Stimulated activated memory B cell treated with anti-CD40 and anti-IgM and Interleukin-4, amounts not matched to agents 10 μg/mL and 1 μg/mL and 100 μg/mL, for 72 hours (primary cell): ENCODE measurements around the gene WBP2NL.

Source experiments
- ATAC-seq: fragments of 150-1000 bp; cut with Tn5 transposase; 2 replicates; pipeline ENCODE4 v1.10.0; 2021
- H3K27ac Mint-ChIP-seq: one replicate; pipeline ENCODE4 v1.8.0; 2022; ENCODE audit warnings: mild to moderate bottlenecking, mixed read lengths
- H3K27me3 Mint-ChIP-seq: one replicate; pipeline ENCODE4 v1.8.0; 2022; ENCODE audit warnings: mixed read lengths
- H3K36me3 Mint-ChIP-seq: one replicate; pipeline ENCODE4 v1.8.0; 2022; ENCODE audit warnings: mixed read lengths
- H3K4me1 Mint-ChIP-seq: one replicate; pipeline ENCODE4 v1.8.0; 2022; ENCODE audit warnings: mixed read lengths
- H3K4me3 Mint-ChIP-seq: one replicate; pipeline ENCODE4 v1.8.0; 2022; ENCODE audit warnings: mild to moderate bottlenecking, moderate library complexity, mixed read lengths
- H3K9me3 Mint-ChIP-seq: one replicate; pipeline ENCODE4 v1.8.0; 2022; ENCODE audit warnings: mixed read lengths

Gene WBP2NL

DNA sequence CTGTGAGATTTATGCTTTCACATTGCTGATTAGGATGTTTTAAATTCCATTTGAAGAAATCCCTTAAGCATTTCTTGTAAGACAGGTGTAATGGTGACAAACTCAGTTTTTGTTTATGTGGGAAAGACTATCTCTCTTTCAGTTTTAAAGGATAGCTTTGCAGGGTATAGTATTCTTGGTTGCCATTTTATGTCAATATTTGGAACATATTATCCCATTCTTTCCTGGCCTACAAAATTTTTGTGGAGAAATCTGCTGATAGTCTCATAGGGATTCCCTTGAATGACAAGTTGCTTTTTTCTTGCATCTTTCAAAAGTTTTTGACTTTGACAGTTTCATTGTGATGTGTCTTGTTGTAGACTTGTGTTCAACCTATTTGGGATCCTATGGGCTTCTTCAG is 43.2 kb downstream of the WBP2NL start:
- Mint-ChIP-seq H3K36me3 (peaks cover 16% of the 10 kb centered on the region), H3K4me3 (no peak overlapping the region), H3K27me3 (no peaks in the 10 kb centered on the region), H3K27ac (no peak overlapping the region), H3K9me3 (peaks cover 8% of the 10 kb centered on the region), H3K4me1 (peaks cover 20% of the 10 kb centered on the region)
- no peak for ATAC-seq

DNA sequence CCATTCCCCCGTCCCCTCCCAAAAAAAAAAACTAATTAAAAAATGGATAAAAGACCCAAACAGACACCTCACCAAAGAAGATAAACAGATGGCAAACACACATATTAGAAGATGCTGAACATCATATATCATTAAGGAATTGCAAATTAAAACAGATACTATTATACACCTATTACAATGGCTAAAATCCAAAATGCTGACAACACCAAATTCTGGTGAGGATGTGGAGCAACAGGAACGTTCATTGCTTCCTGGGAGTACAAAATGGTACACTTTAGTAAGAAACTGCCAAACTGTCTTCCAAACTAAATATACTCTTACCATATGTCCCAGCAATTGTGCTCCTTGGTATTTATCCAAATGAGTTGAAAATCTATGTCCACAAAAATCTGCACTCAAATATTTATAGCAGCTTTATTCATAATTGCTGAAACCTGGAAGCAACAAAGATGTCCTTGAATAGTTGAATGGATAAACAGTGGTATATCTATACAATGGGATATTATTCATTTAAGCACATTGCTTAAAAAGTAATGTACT is 52.1 kb downstream of the WBP2NL start:
- Mint-ChIP-seq H3K36me3 (no peaks in the 10 kb centered on the region), H3K27ac (no peak overlapping the region), H3K4me1 (peaks cover 17% of the 10 kb centered on the region), H3K4me3 (no peak overlapping the region), H3K9me3 (no peaks in the 10 kb centered on the region), H3K27me3 (no peaks in the 10 kb centered on the region)
- ATAC-seq: no peak

DNA sequence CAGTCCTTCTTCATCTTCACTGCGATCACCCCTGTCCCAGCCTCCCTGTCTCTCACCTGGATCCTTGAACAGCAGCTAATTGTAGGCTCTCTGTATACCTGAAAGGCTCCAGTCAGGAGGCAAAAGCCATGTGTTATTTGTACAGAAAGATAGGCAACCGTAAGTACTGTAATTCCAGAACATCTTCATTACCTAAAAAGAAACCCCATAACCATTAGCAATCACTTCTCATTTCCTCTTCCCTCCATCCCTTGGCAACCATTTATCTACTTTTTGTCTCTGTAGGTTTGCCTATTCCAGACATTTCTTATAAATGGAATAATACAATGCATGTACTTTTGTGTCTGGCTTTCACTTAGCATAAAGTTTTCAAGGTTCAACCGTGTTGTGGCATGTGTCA is 54.2 kb downstream of the WBP2NL start:
- Mint-ChIP-seq H3K27ac (peak overlapping the region; percentile 62), H3K36me3 (peaks cover 13% of the 10 kb centered on the region), H3K27me3 (no peaks in the 10 kb centered on the region), H3K9me3 (peaks cover 11% of the 10 kb centered on the region), H3K4me3 (no peak overlapping the region), H3K4me1 (peaks cover 13% of the 10 kb centered on the region)
- ATAC-seq: peak; percentile 45

DNA sequence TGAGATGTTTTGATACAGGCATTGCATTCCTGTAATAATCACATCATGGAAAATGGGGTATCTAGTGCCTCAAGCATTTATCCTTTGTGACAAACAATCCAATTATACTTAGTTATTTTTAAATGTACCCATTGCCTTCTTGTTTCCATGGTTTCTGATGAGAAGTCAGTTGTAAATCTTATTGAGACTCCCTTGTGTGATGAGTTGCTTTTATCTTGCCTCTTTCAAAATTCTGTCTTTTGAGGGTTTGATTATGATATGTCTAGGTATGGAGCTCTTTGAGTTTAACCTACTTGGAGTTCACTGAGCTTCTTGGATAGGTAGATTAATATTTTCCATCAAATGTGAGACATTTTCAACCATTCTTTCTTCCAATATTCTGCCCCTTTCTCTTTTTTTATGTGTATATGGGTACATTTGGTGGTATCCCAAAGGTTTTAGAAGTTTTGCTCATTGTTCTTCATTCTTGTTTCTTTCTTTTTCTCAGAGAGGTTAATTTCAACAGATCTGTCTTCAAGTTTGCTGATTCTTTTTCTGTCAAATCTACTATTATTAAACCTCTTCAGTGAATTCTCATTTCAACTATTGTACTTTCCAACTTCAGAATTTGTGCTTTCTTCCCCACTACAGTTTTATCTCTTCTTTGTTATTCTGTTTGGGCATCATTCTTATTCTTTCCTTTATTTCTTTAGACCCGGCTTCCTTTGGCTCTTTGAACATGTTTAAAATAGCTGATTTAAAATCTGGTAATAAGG is 58.3 kb downstream of the WBP2NL start:
- H3K27me3 Mint-ChIP-seq: no peaks in the 10 kb centered on the region
- no peak for ATAC-seq
- no peak overlapping the region for H3K4me3 Mint-ChIP-seq
- peaks cover 47% of the 10 kb centered on the region for H3K36me3 Mint-ChIP-seq
- H3K4me1 Mint-ChIP-seq: peaks cover 13% of the 10 kb centered on the region
- peaks cover 11% of the 10 kb centered on the region for H3K9me3 Mint-ChIP-seq
- H3K27ac Mint-ChIP-seq: no peak overlapping the region

DNA sequence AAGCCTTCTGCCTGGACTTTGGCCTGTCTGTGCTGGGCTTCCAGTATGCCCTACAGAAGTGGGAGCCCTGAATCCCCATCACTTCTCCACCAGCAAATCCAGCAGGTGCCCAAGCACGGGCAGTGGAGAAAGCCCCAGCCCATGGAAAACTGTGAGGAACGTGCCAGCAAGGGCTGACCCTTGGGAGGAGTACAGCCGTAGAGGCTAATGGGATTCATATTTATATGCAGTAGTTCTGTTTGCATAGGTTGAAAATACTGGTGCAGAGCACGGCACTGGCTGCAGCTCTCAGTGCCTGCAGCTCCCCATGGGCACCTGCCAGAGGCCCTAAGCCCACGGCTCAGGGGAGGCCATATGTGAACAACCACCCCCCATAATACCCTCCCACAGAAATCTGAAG is 61.9 kb downstream of the WBP2NL start:
- Mint-ChIP-seq H3K27ac (no peak overlapping the region), H3K27me3 (no peaks in the 10 kb centered on the region), H3K4me1 (peaks cover 7% of the 10 kb centered on the region), H3K4me3 (no peak overlapping the region), H3K36me3 (peaks cover 69% of the 10 kb centered on the region), H3K9me3 (peaks cover 11% of the 10 kb centered on the region)
- no peak for ATAC-seq

DNA sequence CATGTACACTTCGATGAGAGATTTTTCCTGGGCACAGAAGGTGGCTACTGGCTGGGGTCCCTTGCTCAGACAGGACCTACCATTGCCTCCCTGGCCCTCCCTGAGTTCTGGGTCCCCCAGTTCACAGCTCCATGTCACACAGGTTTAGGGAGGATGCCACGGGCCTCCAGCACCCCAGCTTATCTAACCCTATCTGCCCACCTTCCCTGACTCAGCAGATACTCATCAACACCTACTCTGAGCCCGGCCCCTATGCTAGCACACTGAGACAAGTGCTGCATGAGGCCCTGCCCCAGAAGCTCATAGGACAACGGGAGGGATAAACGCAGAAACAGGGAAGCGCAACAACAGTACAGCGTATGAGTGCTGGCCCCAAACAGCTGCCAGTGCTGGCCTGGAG is 62.5 kb downstream of the WBP2NL start:
- Mint-ChIP-seq H3K27me3 (no peaks in the 10 kb centered on the region), H3K9me3 (peaks cover 11% of the 10 kb centered on the region), H3K4me1 (peaks cover 10% of the 10 kb centered on the region), H3K4me3 (no peak overlapping the region), H3K27ac (no peak overlapping the region), H3K36me3 (peaks cover 75% of the 10 kb centered on the region)
- no peak for ATAC-seq

DNA sequence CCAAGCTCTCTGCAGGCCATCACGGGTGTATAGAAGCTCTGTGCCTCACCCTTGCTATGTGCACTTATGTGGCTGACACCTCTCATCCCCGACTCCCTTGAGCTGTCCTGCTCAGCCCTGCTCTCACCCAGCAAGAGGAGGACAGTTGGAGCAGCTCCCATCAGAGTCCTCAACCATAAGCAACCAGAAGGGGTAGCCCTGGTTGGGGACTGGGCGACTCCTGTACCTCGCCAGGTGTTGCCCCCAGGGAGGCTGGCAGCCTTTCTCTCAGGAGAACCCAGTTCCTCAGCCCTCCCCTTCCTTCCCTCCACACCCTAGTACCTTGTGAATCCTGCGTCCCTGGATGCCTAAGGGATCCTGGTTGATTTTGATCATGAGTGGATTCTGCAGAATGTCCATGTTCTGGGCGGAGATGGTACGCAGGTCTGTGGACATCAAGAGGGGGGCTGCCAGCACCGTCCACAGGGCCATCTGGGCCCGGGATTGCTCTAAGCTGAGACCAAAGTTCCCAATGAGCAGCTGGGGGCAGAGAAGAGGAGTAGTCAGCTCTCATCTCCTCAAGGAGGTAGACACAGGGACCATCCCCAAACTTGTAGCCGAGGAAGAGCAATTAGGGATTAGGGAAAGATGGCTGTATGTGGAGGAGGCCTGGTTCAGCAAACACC is 64.0 kb downstream of the WBP2NL start:
- peaks cover 75% of the 10 kb centered on the region for H3K36me3 Mint-ChIP-seq
- ATAC-seq: no peak
- H3K4me3 Mint-ChIP-seq: no peak overlapping the region
- H3K27ac Mint-ChIP-seq: no peak overlapping the region
- peaks cover 10% of the 10 kb centered on the region for H3K4me1 Mint-ChIP-seq
- H3K9me3 Mint-ChIP-seq: no peaks in the 10 kb centered on the region
- no peaks in the 10 kb centered on the region for H3K27me3 Mint-ChIP-seq

DNA sequence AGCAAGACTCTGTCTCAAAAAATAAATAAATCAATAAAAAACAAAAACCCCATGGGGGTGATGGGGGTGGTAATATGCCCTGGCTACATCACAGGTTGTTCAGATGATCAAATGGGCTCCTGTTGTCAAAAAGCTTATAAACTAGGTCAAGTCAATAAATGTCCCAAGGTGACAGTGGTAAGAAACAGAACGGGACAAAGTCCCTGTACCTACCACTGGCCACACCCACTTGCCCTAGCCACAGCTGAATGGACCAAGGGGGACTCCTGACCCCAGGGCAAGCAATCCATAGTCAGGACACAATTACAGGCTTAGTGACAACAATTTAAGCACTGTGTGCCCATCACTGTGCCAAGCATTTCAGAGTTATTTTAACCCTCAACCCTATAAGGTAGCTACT is 66.0 kb downstream of the WBP2NL start:
- Mint-ChIP-seq H3K36me3 (peaks cover 59% of the 10 kb centered on the region), H3K27me3 (no peaks in the 10 kb centered on the region), H3K9me3 (no peaks in the 10 kb centered on the region), H3K4me1 (peaks cover 11% of the 10 kb centered on the region), H3K27ac (no peak overlapping the region), H3K4me3 (no peak overlapping the region)
- no peak for ATAC-seq

DNA sequence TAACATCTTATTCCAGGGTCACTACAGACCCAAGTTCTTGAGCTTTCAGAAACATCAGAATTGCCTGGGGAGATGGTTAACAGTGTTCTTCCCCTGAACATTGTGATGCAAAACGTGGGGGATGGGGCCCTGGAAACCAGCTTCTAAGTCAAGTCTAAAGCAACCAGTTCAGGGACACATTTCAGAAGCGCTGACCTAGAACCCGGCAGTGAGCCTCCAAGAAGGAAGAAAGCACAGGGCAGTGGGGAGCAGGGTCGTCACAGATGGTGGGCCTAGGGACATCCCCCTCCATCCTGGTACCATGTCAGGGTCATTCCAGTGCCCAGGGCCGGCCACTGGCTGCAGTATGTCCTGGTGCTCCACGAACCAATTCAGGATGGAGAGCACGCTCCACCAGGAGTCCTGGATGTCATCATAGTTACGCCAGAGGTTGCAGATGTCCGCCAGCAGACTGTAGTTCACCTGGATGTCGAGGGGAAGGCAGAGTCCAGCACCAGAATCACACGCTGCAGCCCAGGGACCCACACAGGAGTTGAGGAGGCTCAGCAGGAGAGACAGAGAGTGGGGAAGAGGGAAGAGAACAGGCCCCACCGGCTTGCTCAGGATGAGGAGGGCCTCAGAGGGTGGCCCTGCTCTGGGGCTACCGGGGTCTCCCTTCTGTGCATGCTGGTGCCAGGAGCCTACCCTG is 67.0 kb downstream of the WBP2NL start:
- Mint-ChIP-seq H3K4me1 (peaks cover 18% of the 10 kb centered on the region), H3K9me3 (no peaks in the 10 kb centered on the region), H3K36me3 (peaks cover 50% of the 10 kb centered on the region), H3K27me3 (no peaks in the 10 kb centered on the region), H3K4me3 (no peak overlapping the region), H3K27ac (no peak overlapping the region)
- no peak for ATAC-seq

DNA sequence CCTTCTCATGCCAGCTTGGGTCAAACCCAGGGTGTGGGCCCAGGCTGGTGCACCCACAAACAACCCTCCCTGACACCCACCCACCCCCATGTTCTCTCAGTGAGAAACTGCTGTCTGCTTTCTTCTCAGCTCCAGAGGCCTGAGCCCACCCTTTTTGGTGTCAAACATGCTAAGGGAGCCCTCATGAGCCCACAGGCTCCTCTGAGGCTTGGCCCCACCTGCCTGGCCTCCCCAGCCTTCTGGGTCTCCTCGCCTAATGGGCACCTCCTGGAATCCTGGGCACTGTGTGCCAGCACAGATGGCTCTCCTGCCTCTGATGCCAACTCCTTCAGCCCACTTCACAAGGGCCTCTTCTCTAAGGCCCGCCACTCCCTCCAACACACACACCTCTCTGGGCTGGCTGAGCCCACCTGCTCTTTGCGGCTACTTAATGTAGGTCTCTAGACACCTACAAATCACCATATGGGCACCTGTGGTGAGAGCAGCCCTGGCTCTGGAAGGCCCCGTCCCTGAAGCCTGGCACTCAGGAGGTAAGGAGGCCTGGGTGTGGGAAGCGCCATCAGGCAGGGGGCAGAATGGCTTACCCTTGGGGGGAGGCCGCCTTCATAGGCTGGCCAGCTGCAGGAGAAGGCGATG is 67.7 kb downstream of the WBP2NL start:
- ATAC-seq: no peak
- Mint-ChIP-seq H3K27me3 (no peaks in the 10 kb centered on the region), H3K9me3 (no peaks in the 10 kb centered on the region), H3K4me1 (peaks cover 23% of the 10 kb centered on the region), H3K27ac (no peak overlapping the region), H3K36me3 (peaks cover 43% of the 10 kb centered on the region), H3K4me3 (no peak overlapping the region)

DNA sequence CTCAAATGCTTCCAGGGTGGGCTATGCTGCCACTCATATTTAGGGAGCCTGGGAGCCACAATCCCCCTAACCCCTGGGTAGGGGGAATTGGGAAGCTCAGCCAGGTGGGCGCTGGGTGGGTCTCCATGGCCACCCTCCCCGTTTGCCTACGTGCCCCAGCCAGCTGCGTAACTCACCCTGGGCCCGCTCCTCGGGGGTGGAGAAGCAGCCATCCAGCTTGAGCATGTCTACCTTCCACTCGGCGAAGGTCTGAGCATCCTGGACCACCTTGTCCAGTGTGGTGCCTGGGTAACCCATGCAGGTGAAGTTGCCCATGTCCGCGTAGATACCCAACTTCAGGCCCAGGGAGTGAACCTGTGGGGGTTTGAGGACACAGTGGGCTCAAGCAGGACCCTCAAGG is 68.3 kb downstream of the WBP2NL start:
- peaks cover 42% of the 10 kb centered on the region for H3K36me3 Mint-ChIP-seq
- no peaks in the 10 kb centered on the region for H3K27me3 Mint-ChIP-seq
- ATAC-seq: no peak
- H3K4me3 Mint-ChIP-seq: no peak overlapping the region
- H3K4me1 Mint-ChIP-seq: peaks cover 29% of the 10 kb centered on the region
- H3K9me3 Mint-ChIP-seq: no peaks in the 10 kb centered on the region
- H3K27ac Mint-ChIP-seq: no peak overlapping the region

DNA sequence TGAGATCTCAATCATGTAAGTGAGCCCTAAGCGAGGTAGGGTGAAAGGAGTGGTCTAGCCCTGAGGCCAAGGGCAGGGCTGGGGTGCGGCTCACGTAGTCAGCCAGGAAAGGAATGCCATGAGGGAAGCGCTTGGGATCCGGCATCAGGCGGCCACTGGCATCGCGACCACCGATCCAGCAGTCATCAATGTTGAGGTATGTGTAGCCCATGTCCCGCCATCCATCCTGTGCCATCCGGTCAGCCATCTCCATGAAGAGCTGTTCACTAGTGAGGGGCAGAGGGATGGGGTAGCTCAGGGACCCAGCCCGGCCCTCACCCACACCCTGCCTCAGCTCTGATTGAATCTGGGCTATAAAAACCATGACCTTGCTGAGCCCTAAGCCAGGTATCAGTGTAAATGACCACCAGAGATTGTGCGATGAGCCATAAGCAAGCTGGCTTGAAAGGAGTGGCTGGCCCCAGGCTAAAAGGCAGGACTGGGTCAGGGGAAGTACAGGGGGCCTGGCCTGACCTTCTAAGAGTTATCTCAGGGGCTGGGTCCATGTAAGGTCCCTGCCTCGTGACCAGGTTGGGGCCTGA is 69.2 kb downstream of the WBP2NL start:
- Mint-ChIP-seq H3K36me3 (peaks cover 35% of the 10 kb centered on the region), H3K27ac (no peak overlapping the region), H3K4me3 (no peak overlapping the region), H3K9me3 (no peaks in the 10 kb centered on the region), H3K27me3 (no peaks in the 10 kb centered on the region), H3K4me1 (peaks cover 29% of the 10 kb centered on the region)
- ATAC-seq: no peak

DNA sequence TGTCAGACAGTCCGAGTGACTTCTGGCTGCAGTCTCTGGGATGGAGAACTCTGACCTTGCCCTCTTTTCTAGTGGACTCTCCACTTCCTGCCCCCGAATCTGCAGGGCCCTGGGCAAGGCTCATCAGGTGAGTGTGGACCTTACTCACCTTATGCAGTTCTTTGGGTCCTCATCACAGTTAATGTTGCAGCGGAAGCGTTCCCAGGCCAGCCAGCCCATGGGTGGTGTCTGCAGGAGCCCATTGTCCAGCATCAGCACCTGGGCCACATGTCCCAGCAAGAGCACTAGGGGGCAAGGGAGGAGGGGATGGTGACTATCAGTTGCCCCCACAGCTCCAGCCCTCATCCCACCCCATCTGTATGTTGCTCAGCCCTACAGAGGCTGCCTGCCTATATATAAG is 69.7 kb downstream of the WBP2NL start:
- H3K27me3 Mint-ChIP-seq: no peaks in the 10 kb centered on the region
- H3K4me1 Mint-ChIP-seq: peaks cover 34% of the 10 kb centered on the region
- ATAC-seq: no peak
- H3K4me3 Mint-ChIP-seq: no peak overlapping the region
- no peaks in the 10 kb centered on the region for H3K9me3 Mint-ChIP-seq
- no peak overlapping the region for H3K27ac Mint-ChIP-seq
- H3K36me3 Mint-ChIP-seq: peaks cover 30% of the 10 kb centered on the region

DNA sequence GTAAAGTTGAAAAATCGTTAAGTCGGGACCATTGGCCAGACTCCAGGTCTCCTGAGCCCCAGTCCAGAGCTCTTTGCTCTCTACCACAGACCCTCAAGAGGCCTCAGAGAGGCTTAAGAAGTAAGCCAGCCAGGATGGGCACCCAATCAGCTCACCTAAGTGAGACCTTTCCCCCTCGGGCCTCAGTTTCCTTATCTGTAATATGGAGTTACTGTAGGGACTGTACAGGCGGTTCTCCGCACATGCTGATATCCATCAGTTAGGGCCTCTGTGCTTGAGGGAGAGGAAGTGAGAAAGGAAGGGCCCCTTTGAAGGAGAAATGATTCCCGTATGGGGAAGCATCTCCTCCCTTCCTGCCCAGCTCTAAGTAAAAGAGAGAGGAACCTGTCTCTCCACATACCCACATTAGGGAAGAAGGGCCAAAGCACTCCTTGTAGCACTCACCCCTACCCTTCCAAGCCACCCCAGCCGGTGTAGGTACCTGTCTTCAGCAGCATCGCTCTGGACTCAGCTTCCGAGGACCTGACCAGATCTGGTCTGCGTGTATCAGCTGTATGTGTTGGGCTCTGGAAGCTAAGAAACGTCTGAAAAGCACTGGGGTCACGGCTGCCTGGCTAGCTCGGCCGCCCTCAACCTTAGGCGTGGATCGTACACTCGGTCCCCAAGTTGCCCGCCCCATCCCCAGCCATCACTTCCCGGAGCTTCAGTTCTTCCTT is 71.4 kb downstream of the WBP2NL start:
- Mint-ChIP-seq H3K4me1 (peaks cover 40% of the 10 kb centered on the region), H3K36me3 (peaks cover 25% of the 10 kb centered on the region)

More for the DNA sequence above, 71.4 kb downstream of the WBP2NL start:
- H3K27me3 Mint-ChIP-seq: no peaks in the 10 kb centered on the region
- ATAC-seq: peak; percentile 21
- peak overlapping the region; percentile 86 for H3K4me3 Mint-ChIP-seq
- no peaks in the 10 kb centered on the region for H3K9me3 Mint-ChIP-seq
- H3K27ac Mint-ChIP-seq: peak overlapping the region; percentile 88
